ENCODE measurements around the gene ARID5A. TPM values are rescaled to one million over a fixed set of nuclear protein-coding genes. Genes with fewer than 3 reads are reported as not detected.

The ARID5A gene
- polyA plus RNA-seq, 3 donors: 27.8 to 38.8 (median 37.7) TPM

DNA sequence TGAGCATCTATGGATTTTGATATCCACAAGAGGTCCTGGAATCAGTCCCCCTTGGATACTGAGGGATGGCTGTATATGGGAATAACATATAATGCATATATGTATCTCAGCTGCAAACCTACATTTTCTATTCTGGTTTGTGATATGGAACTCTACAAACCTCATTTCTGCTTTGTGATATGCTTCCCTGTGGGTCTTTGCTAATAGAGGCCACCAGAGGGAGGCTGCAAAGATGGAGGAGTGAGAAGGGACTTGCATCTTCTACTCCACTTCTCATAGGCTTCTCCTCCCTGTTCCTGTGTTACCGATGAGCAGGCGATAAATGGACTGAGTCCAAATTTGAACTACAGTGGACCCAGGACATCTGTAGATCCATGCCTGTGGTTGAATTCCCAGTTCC is 37.8 kb downstream of the ARID5A start:
- Histone ChIP-seq H4K20me1 (ENCODE audit: insufficient read depth, low read length) (no peaks in the 10 kb centered on the region), H3K9me3 (replicated peaks in 1 of 2; ENCODE audit: control insufficient read depth in 1 of 2, insufficient read depth in 1 of 2, low read length in 2 of 2) (no peaks in the 10 kb centered on the region), H3K79me2 (ENCODE audit: insufficient read depth, low read length) (no peaks in the 10 kb centered on the region), H3K4me2 (replicated peaks; ENCODE audit: extremely low read depth, low read length, poor library complexity, severe bottlenecking) (no peak overlapping the region), H3K27ac (ENCODE audit: low read depth in 1 of 2, low read length in 2 of 2) (no peak overlapping the region), H3K4me1 (ENCODE audit: control insufficient read depth in 1 of 2, insufficient read depth in 2 of 2, low read length in 2 of 2) (no peaks in the 10 kb centered on the region), H3K27me3 (ENCODE audit: control insufficient read depth in 2 of 2, insufficient read depth in 2 of 2, low read length in 2 of 2) (no peaks in the 10 kb centered on the region), H3K9ac (ENCODE audit: insufficient read depth, low read length, poor library complexity, severe bottlenecking) (no peak overlapping the region), H3K36me3 (replicated peaks in 1 of 2; ENCODE audit: control insufficient read depth in 1 of 2, insufficient read depth in 2 of 2, low read length in 2 of 2) (no peaks in the 10 kb centered on the region), H3K4me3 (replicated peaks in 1 of 3; ENCODE audit: low read depth in 2 of 3, low read length in 3 of 3) (no peak overlapping the region), H2AFZ (ENCODE audit: insufficient read depth, low read depth, low read length, poor library complexity, severe bottlenecking) (no peak overlapping the region)
- Mint-ChIP-seq H3K27ac (no peak overlapping the region), H3K27me3 (ENCODE audit: low read depth in 3 of 3) (peaks cover 0 to 4% (median 1%) of the 10 kb centered on the region in 3 donors), H3K36me3 (no peaks in the 10 kb centered on the region), H3K4me3 (no peak overlapping the region), H3K4me1 (no peaks in the 10 kb centered on the region), H3K9me3 (peaks cover 0 to 1% (median 0%) of the 10 kb centered on the region in 7 donors)
- TF ChIP-seq CTCF (IDR thresholded peaks at IDR 0.05): no peak
- intact Hi-C loops (cut with micrococcal nuclease): no loop called here
- no peak for DNase-seq
- 94% methylated on average over 2 of the region's 2 CpGs for WGBS (ENCODE audit: insufficient coverage)

DNA sequence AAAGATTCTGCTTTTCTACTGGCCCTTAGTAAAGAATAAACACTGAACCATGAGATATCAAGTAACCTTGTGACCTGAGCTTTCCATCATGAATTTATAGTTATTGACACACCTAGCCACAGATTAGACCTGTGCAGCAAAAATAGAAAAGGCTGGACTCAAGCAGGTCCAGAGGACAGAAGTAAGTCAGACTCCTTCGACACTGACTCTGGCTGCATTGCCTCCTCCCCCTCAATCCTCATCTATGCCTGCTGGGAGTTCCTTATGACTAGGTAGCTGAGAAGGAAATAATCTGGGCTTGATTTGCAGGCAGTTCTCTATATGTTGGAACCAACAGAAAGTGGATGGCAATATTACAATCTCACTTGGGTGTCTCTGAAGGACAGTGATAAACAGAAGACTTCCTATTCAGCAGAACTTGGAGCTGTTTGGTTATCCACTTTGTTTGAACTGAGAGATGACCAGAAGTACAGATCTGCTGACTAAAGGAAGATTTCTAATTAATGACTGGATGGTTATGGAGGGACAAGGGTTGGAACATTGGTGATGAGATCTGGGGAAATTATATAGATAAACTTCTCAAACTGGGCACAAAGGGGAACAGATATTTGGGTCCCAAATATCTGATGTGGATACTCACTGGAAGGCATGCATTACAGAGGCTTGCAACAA is 39.4 kb downstream of the ARID5A start:
- no peak for DNase-seq
- Histone ChIP-seq H4K20me1 (ENCODE audit: insufficient read depth, low read length) (no peaks in the 10 kb centered on the region), H2AFZ (ENCODE audit: insufficient read depth, low read depth, low read length, poor library complexity, severe bottlenecking) (no peak overlapping the region), H3K27me3 (ENCODE audit: control insufficient read depth in 2 of 2, insufficient read depth in 2 of 2, low read length in 2 of 2) (no peaks in the 10 kb centered on the region), H3K4me3 (replicated peaks in 1 of 3; ENCODE audit: low read depth in 2 of 3, low read length in 3 of 3) (no peak overlapping the region), H3K79me2 (ENCODE audit: insufficient read depth, low read length) (no peaks in the 10 kb centered on the region), H3K4me2 (replicated peaks; ENCODE audit: extremely low read depth, low read length, poor library complexity, severe bottlenecking) (no peak overlapping the region), H3K9me3 (replicated peaks in 1 of 2; ENCODE audit: control insufficient read depth in 1 of 2, insufficient read depth in 1 of 2, low read length in 2 of 2) (no peaks in the 10 kb centered on the region), H3K9ac (ENCODE audit: insufficient read depth, low read length, poor library complexity, severe bottlenecking) (no peak overlapping the region), H3K27ac (ENCODE audit: low read depth in 1 of 2, low read length in 2 of 2) (no peak overlapping the region), H3K36me3 (replicated peaks in 1 of 2; ENCODE audit: control insufficient read depth in 1 of 2, insufficient read depth in 2 of 2, low read length in 2 of 2) (no peaks in the 10 kb centered on the region), H3K4me1 (ENCODE audit: control insufficient read depth in 1 of 2, insufficient read depth in 2 of 2, low read length in 2 of 2) (no peaks in the 10 kb centered on the region)
- H3K36me3 Mint-ChIP-seq: no peaks in the 10 kb centered on the region
- H3K27me3 Mint-ChIP-seq (ENCODE audit: low read depth in 3 of 3): peaks cover 0 to 2% (median 1%) of the 10 kb centered on the region in 3 donors
- intact Hi-C loops (cut with micrococcal nuclease): no loop called here
- WGBS (ENCODE audit: insufficient coverage): no CpG with 5 or more reads among the region's 1 CpG
- no peaks in the 10 kb centered on the region for H3K4me1 Mint-ChIP-seq
- H3K9me3 Mint-ChIP-seq: peaks cover 0 to 1% (median 0%) of the 10 kb centered on the region in 7 donors
- no peak overlapping the region for H3K4me3 Mint-ChIP-seq
- no peak for TF ChIP-seq CTCF (IDR thresholded peaks at IDR 0.05)
- H3K27ac Mint-ChIP-seq: no peak overlapping the region
